Fibroblast of the aortic adventitia (primary cell): ENCODE results near the gene SLC35F3. TPM values are rescaled to one million over a fixed set of nuclear protein-coding genes. Genes with fewer than 3 reads are reported as not detected.

Experiments used
- DNase-seq: peaks from one replicate; pipeline ENCODE4 v3.0.0-alpha.2; 2010; ENCODE audit warnings: low read depth
- H3K4me3 ChIP-seq: 2 replicates; pipeline ENCODE4 v1.5.1; 2011; ENCODE audit warnings: low read depth, mild to moderate bottlenecking, control low read depth, low read length, moderate library complexity
- CTCF ChIP-seq: IDR thresholded peaks from 2 replicates; pipeline ENCODE4 v1.5.1; 2011; ENCODE audit warnings: mild to moderate bottlenecking, low read length, control low read depth, inconsistent platforms; ENCODE audit not compliant: insufficient read depth
- total RNA-seq: library from RNA; depleted of rRNA; stranded (reverse); fragments of >200 nt; gene quantifications from 2 replicates; pipeline ENCODE4 v1.2.3, GENCODE V29; 2012; ENCODE audit warnings: low replicate concordance

SLC35F3 gene
- total RNA-seq, 1 donor = not detected

- DNase-seq = no peak
- no peak overlapping the region for H3K4me3 ChIP-seq
- no peak for TF ChIP-seq CTCF
Observed at GRCh38 chr1:234264832-234265231, 360.4 kb downstream of the SLC35F3 start.

- no peak overlapping the region for H3K4me3 ChIP-seq
- no peak for TF ChIP-seq CTCF
Observed at GRCh38 chr1:234265321-234265720, 360.8 kb downstream of the SLC35F3 start.

DNA sequence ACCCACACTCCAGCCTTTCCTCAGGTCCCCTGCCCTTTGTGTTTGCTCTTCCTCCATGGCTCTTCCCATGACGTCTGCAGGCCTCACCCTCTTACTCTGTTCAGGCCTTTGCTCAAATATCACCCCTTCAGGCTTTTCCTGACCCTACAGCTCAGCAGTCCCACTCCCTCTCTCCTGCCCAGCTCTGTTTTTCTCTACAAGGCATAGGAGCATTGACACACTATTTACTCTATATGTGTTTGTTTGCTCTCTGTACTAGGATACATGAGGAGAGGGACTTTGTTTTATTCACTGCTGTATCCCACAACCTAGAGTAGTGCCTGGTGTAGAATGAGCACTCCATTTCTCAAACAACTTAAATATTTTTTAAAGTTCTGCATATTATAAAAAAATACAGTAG is 361.4 kb downstream of the SLC35F3 start:
- DNase-seq = no peak
- no peak for TF ChIP-seq CTCF
- no peak overlapping the region for H3K4me3 ChIP-seq

More at GRCh38 chr1:234265321-234265720, 360.8 kb downstream of the SLC35F3 start:
- DNase-seq = no peak

- no peak for TF ChIP-seq CTCF
- no peak for DNase-seq
- no peak overlapping the region for H3K4me3 ChIP-seq
Observed at GRCh38 chr1:234270093-234270492, 365.6 kb downstream of the SLC35F3 start.

DNA sequence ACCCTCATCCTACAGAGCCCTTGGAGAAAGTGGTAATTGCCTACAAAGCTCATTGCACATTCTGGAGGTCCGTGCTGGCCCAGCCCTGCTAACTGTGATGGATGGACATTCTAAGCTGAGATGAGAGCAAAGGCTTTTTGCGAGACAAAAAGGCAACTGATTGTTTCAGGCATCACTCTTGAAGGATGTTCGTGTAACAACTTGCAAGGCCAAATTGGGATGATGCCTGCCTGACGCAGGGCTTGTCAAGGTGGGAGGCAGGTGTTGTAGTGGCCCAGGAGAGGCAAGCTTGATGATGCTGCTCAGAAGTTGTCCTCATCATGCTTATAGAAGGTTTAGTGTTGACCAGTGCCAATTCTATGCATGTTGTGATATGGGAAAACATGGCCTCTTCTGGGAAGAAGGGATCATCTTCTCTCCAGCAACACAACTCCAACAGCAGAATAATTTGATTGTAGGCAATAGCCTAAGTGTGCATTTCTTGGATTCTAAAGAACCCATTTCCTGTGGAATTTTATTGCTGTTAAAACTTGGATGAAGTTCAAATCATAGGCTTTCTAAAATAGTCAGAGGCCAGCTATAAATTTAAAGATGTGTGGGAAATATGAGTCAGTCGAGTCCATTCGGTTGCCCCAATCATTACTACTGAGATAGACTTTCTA is 366.2 kb downstream of the SLC35F3 start:
- DNase-seq = no peak
- TF ChIP-seq CTCF = no peak

GRCh38 chr1:234271243-234271606 is 366.7 kb downstream of the SLC35F3 start:
- no peak overlapping the region for H3K4me3 ChIP-seq
- TF ChIP-seq CTCF = no peak
- DNase-seq = no peak

More for the DNA sequence above, 366.2 kb downstream of the SLC35F3 start:
- no peak overlapping the region for H3K4me3 ChIP-seq
